Stimulated activated CD4-positive, alpha-beta T cell treated with anti-CD3 and anti-CD28 coated beads, Interleukin-1b, Interleukin-23, amount 100 ng/mL, for 4 hours (primary cell): ENCODE data around the gene TRMT112.
"Not testable (repeated sequence)": the region's sequence is repeated elsewhere in the genome, so short reads cannot be mapped to it uniquely, and the experiment has no call there.

ENCODE experiments used
- DNase-seq, 2 donors: peaks; one replicate each; pipeline ENCODE4 v3.0.0-alpha.2; 2020; ENCODE audit warnings: low read depth in 2 of 2

Gene TRMT112

DNA sequence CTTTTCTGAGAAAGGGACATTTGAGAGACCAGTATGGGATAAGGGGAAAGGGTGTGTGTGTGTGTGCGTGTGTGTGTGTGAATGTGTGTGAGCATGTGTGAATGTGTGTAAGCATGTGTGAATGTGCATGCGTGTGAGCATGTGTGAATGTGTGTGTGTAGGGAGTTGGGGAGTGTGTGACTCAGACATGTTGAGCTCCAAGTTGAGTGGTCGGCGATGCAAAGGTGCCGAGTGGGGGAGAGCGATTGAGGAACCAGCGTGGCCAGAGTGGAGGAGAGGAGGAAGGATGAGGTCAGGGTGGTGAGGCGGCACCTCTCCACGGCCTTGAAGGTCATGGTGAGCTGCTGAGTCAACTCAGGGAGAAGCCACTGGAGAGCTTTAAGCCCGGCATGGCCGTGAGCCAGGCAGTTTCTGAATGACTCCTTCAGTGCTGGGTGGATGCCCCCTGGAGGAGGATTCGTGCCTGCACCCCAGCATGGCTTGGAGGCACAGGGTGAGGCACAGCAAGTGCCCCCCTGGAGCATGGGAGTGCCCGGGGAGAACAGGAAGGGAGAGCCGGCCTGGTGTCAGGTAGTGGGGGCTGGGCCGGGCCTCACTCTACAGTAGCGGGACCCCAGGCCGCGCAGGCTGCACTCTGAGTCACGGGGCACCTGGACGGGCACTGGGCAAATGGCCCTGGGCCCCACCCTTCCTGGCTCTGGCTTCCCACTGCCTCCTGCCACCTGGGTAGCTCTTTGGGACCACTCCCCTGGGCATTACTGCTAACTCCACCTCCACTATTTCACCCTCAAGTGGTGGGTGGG, 14.4 kb upstream of the TRMT112 start:
- peak; percentile 47 to 51 for DNase-seq

DNA sequence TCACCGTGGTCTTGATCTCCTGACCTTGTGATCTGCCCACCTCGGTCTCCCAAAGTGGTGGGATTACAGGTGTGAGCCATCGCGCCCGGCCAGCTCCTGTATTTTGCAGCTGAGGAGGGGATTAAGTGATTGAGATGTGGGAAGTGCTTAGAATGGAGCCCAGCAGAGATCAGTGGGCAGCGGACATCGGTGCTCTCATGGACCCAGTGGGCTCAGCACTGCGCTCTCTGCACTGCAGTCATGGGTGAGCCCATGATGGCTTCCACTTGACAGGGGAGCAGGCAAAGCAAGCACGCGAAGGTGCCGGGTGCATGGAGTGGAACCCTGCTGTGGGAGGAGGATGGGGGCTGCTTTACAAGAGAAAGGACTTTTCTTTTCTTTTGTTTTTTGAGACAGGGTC, 13.5 kb upstream of the TRMT112 start:
- no peak for DNase-seq

DNA sequence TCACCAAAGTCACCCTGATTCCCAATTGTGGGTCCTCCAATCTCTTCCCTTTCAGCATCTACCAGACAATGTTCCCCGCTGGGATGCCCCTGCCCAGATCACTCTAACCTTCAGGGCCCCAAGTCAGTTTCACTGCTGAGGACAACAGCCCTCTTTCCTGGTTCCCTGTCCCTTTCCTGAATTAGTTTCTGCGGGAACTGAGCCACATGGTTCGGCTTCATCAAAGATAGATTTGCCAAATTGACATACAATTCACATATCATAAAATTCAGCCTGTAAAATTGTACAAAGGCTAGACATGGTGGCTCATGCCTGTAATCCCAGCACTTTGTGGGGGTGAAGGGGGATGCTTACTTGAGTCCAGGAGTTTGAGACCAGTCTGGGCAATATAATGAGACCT, 10.6 kb upstream of the TRMT112 start:
- no peak for DNase-seq

DNA sequence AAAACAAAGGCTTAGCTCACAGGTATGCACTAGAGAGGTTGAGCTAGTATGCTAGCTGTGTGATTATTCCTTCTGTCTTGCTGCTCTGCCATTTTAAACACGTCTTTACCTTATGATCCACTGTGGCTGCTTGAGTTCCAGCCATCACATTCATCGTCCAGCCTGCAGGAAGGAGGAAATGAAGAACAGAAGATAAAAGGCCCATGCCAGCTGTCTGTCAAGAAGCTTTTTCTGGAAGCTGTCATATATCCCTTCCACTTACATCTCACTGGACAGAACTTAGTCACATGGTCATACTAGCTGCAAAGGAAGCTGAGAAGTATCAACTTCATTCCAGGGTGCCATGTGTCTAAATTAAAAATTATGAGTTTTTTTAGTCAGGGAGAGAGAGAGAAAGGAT, 10.0 kb upstream of the TRMT112 start:
- DNase-seq: no peak

- DNase-seq: no peak
Observed at GRCh38 chr11:64324692-64325469, 7.5 kb upstream of the TRMT112 start.

- DNase-seq: not testable (repeated sequence)
Observed at GRCh38 chr11:64323984-64324383, 6.6 kb upstream of the TRMT112 start.

GRCh38 chr11:64323373-64323772, 6.0 kb upstream of the TRMT112 start:
- DNase-seq: no peak

- DNase-seq: no peak
Observed at GRCh38 chr11:64322925-64323260, 5.5 kb upstream of the TRMT112 start.

DNA sequence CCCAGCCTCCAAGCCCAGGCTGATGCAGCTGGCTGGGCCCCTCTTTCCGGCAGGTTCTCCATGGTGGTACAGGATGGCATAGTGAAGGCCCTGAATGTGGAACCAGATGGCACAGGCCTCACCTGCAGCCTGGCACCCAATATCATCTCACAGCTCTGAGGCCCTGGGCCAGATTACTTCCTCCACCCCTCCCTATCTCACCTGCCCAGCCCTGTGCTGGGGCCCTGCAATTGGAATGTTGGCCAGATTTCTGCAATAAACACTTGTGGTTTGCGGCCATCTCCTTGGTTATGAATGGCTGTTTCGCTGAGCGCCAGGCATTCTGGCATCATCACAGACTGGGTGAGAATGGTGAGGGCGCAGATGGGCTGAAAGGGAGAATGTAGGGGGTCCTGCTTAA, 4.2 kb upstream of the TRMT112 start:
- DNase-seq: no peak

DNA sequence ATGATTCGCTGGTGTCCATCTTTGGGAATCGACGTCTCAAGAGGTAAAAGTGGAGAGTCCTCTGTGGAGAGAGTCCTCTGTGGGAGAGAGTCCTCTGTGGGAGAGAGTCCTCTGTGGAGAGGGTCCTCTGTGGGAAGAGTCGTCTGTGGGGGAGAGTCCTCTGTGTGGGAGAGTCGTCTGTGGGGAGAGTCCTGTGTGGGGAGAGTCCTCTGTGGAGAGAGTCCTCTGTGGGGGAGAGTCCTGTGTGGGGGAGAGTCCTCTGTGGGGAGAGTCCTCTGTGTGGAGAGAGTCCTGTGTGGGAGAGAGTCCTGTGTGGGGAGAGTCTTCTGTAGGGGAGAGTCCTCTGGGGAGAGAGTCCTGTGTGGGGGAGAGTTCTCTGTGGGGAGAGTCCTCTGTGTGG, 3.7 kb upstream of the TRMT112 start:
- no peak for DNase-seq

DNA sequence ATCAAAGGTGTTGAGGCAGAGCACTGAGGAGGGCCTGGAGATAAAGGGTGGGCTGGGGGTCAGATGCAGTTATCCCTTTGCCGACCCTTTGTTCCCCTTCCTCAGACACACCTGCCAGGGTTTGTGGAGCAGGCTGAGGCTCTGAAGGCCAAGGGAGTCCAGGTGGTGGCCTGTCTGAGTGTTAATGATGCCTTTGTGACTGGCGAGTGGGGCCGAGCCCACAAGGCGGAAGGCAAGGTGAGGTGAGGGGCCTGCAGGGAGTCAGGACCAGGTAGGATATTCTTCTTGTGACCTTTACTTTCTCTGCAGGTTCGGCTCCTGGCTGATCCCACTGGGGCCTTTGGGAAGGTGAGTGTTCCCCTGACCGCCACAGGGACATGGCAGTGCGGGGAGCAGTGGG, 3.2 kb upstream of the TRMT112 start:
- no peak for DNase-seq

DNA sequence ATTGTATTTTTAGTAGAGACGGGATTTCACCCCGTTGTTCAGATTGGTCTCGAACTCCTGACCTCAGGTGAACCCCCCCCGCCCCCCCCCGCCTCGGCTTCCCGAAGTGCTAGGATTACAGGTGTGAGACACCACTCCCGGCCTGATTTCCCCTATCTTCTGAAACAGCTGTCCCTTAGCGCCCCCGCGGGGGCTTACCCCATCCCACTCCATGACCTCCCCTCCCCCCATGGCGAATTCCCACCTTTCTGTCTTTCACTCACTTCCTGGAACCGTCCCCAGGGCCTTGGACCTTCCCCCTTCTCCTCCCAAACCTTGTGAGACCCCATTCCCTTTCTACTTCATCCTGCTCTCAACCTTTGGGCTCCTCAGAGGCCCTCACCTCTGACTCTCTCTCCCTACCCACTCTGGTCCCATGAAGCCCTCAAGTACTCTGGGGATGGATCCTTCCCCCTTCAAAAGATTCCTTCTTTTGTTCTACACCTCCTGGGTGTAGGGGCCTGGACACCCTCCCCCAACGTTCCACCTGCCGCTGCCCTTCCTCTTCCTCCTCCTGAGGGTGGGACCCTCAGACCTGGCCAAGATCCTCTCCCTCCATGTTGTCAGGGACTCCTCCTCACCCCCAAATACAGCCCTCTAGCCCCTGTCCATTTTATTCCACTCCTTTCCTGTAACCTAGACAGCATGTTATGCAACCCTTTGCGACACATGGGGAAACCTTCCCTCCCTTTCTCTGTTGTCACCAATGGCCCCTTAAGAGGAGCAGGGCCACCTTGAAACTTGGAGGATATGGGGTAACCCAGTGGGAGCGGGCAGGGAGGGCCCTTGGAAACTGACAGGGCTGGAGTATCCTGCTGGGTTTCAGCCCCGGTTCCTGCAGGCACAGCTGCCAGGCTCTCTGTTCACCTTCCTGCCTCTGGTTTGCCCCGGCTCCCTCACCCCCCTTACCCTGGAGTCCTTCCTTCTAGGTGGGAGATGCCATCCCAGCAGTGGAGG, 1.7 kb upstream of the TRMT112 start:
- DNase-seq: no peak

DNA sequence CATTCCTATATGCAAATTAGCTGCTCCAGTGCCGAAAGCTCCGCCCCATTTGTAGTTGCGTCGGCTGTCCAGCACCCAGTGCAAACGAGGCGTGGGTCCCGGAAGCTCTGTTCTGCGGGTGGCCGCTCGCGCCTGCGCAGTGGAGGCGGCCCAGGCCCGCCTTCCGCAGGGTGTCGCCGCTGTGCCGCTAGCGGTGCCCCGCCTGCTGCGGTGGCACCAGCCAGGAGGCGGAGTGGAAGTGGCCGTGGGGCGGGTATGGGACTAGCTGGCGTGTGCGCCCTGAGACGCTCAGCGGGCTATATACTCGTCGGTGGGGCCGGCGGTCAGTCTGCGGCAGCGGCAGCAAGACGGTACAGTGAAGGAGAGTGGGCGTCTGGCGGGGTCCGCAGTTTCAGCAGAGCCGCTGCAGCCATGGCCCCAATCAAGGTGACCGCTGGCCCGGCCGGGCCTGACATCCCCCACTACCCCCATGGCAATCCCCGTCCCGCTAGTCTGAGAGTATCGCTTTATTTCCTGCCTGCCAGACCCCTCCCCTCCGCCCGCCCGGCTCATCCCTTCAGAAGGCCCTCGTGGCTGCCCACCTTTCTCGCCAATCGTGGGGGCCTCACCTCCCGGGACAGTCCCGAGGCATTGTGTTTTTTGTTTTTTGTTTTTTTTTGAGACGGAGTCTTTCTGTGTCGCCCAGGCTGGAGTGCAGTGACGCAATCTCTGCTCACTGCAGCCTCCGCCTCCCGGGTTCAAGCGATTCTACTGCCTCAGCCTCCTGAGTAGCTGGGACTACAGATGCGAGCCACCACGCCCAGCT, 804 bp upstream of the TRMT112 start, which contains the start of gene PRDX5:
PRDX5 (plus strand) TSS at position 161 of the 805 bp plus-strand sequence; CDS start at position 256, 95 bp downstream.
- peak; percentile 88 to 89 for DNase-seq

DNA sequence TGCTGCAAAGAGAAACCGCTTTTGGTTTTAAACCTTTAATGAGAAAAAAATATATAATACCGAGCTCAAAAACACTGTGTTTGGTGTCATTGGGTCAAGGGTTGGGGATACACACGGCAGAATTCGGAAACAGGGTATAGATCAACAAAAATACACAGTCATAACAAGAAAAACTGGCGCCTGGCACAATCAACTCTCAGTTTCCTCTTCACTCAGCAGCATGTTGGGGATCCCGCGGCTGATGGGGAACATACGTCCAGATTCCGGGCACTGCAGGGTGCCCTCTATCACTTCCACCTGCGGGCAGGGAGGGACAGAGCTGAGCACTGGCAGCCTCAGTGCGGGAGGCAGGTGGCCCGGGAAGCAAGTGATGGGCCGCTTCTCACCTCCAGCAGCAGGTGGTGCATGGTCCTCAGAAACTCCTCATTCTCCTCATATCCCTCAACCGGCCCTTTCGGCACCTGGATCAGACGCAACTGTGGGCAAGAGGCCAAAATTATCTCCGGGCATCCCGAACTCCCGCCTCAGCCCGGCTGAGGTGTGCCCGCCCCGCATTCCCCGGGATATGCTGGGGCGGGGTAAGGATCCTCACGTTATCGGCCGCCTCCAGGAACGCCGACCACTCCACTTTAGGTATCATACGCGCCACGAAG, 561 bp downstream of the TRMT112 start:
- DNase-seq: no peak

- DNase-seq: not testable (repeated sequence)
Observed at GRCh38 chr11:64315667-64316526, 1.5 kb downstream of the TRMT112 start.

DNA sequence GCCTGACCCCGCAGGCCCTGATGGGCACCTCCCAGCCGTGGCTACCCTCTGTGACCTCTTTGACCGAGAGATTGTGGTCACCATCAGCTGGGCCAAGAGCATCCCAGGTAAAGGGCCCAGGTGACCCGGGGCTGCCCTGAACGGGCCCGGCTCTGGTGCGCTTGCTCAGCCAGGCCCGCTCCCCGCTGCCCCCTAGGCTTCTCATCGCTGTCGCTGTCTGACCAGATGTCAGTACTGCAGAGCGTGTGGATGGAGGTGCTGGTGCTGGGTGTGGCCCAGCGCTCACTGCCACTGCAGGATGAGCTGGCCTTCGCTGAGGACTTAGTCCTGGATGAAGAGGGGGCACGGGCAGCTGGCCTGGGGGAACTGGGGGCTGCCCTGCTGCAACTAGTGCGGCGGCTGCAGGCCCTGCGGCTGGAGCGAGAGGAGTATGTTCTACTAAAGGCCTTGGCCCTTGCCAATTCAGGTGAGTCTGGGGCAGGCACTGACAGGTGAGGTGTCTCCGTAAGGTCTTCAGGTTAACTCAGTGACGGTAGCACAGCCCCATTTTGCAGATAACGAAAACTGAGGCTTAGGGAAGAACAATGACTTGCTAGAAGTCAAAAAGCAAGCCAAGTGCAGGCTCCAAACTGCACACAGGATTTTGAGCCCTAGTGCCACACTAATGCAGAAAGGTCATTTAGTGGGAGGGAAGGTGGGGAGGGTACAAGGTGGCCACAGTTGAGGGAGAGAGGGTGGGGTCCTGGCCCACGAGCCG, 2.4 kb downstream of the TRMT112 start:
- no peak for DNase-seq

GRCh38 chr11:64314146-64314804, 3.1 kb downstream of the TRMT112 start:
- no peak for DNase-seq

DNA sequence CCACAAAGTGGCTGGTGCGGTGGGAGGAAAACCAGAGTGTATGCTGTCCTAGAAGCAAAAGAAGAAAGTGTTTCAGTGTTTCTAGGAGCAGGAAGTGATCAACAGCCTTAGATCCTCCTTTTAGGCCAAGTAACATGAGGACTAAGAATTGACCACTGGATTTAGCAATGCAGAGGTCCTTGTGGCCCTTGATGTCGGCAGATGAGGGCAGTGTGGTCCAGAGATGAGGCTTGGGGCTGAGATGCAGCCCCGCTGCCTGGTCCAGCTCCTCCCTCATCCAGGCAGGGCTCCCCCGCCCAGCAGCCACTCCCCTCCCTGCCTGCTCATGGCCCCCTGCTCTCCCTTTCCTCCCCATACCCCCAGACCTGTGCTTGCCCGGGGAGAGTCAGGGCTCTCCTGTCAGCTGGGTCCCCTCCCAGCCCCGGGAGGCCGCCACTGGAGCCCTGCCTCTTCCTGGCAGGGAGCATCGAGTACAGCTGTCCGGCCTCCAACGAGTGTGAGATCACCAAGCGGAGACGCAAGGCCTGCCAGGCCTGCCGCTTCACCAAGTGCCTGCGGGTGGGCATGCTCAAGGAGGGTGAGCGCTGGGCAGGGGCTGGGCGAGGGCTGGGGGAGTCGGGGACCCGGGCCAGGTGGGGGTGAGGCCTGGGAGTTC, 3.7 kb downstream of the TRMT112 start:
- DNase-seq: no peak
